UCSD-AML1 (cell line): Measurements from ENCODE around the gene METTL25.

Experiments
- DNase-seq: peaks from one replicate; lab custom pipeline; 2025; ENCODE audit not compliant: unreplicated experiment; lab: John Stamatoyannopoulos, UW

Gene METTL25

GRCh38 chr12:82400819-82401218 is 42.5 kb downstream of the METTL25 start:
- DNase-seq, result no peak

GRCh38 chr12:82406651-82407050 is 48.3 kb downstream of the METTL25 start:
- no peak for DNase-seq

GRCh38 chr12:82407481-82407880 is 49.2 kb downstream of the METTL25 start:
- no peak for DNase-seq

- no peak for DNase-seq
Measured at GRCh38 chr12:82408844-82409243, 50.5 kb downstream of the METTL25 start.

- no peak for DNase-seq
Measured at GRCh38 chr12:82411546-82412230, 53.4 kb downstream of the METTL25 start.

GRCh38 chr12:82412246-82412645 is 53.9 kb downstream of the METTL25 start:
- DNase-seq, result no peak

GRCh38 chr12:82414044-82414443 is 55.7 kb downstream of the METTL25 start:
- no peak for DNase-seq

- no peak for DNase-seq
Measured at GRCh38 chr12:82414926-82415325, 56.6 kb downstream of the METTL25 start.

GRCh38 chr12:82415402-82415801 is 57.1 kb downstream of the METTL25 start:
- no peak for DNase-seq

GRCh38 chr12:82425241-82425640 is 66.9 kb downstream of the METTL25 start:
- no peak for DNase-seq

GRCh38 chr12:82426081-82426480 is 67.8 kb downstream of the METTL25 start:
- DNase-seq, result peak; percentile 2

GRCh38 chr12:82426586-82426985 is 68.3 kb downstream of the METTL25 start:
- DNase-seq, result no peak

GRCh38 chr12:82430541-82431145 is 72.3 kb downstream of the METTL25 start:
- no peak for DNase-seq

GRCh38 chr12:82434392-82434911 is 76.1 kb downstream of the METTL25 start:
- DNase-seq, result no peak

GRCh38 chr12:82436354-82436753 is 78.0 kb downstream of the METTL25 start:
- no peak for DNase-seq

- DNase-seq, result no peak
Measured at GRCh38 chr12:82437744-82438143, 79.4 kb downstream of the METTL25 start.

GRCh38 chr12:82438356-82438755 is 80.0 kb downstream of the METTL25 start:
- no peak for DNase-seq

- no peak for DNase-seq
Measured at GRCh38 chr12:82440885-82441284, 82.6 kb downstream of the METTL25 start.

- no peak for DNase-seq
Measured at GRCh38 chr12:82448911-82449578, 90.7 kb downstream of the METTL25 start.

GRCh38 chr12:82456633-82457032 is 98.3 kb downstream of the METTL25 start:
- DNase-seq, result no peak

- DNase-seq, result no peak
Measured at GRCh38 chr12:82458101-82458500, 99.8 kb downstream of the METTL25 start.

GRCh38 chr12:82461393-82461792 is 103.1 kb downstream of the METTL25 start:
- no peak for DNase-seq
